ENCODE results near the gene SLC9A5. TPM values are rescaled to one million over a fixed set of nuclear protein-coding genes. Genes with fewer than 3 reads are reported as not detected.

The SLC9A5 gene
- total RNA-seq, 4 donors from 2014 or later: 0.55 to 4.5 (median 1.5) TPM

GRCh38 chr16:67244387-67245185, 4.2 kb upstream of the SLC9A5 start:
- Histone ChIP-seq H3K4me1 (peaks cover 43 to 76% (median 69%) of the 10 kb centered on the region in 4 donors), H3K9me3 (no peaks in the 10 kb centered on the region), H3K4me3 (no peak overlapping the region), H3K27ac (peak overlapping the region; percentile 94 to 95 (median 94)), H3K36me3 (no peaks in the 10 kb centered on the region), H3K27me3 (peaks cover 17% of the 10 kb centered on the region)
- 0 to 20% methylated on average over 1 to 5 of the region's 5 CpGs for WGBS, 2 donors (ENCODE audit: low coverage in 1 of 2)
- peak; percentile 76 for DNase-seq
- no peak for TF ChIP-seq POLR2A (IDR thresholded peaks at IDR 0.05)
- TF ChIP-seq POLR2AphosphoS5 (IDR thresholded peaks at IDR 0.05): no peak
- TF ChIP-seq CTCF (IDR thresholded peaks at IDR 0.05): no peak
- no peak for TF ChIP-seq EP300 (IDR thresholded peaks at IDR 0.05; ENCODE audit: low read depth)
- in situ Hi-C loops (cut with MboI; ENCODE audit: low pct_ligation_motif_present in 1 of 4, low pct_unique_long_range_greater_than_20kb in 1 of 4, low sequenced_read_pairs in 3 of 4) (no loop called here), intact Hi-C loops (cut with DNase I; ENCODE audit: low total_unique reads) (no loop called here)

GRCh38 chr16:67245186-67245585, 3.6 kb upstream of the SLC9A5 start:
- Histone ChIP-seq H3K36me3 (no peaks in the 10 kb centered on the region), H3K27ac (peak overlapping the region; percentile 94 to 95 (median 94)), H3K9me3 (no peaks in the 10 kb centered on the region), H3K4me3 (no peak overlapping the region), H3K27me3 (peaks cover 23% of the 10 kb centered on the region), H3K4me1 (peaks cover 43 to 74% (median 67%) of the 10 kb centered on the region in 4 donors)
- in situ Hi-C loops (cut with MboI; ENCODE audit: low pct_ligation_motif_present in 1 of 4, low pct_unique_long_range_greater_than_20kb in 1 of 4, low sequenced_read_pairs in 3 of 4): no loop called here
- intact Hi-C loops (cut with DNase I; ENCODE audit: low total_unique reads): no loop called here
- TF ChIP-seq CTCF (IDR thresholded peaks at IDR 0.05): no peak
- TF ChIP-seq POLR2AphosphoS5 (IDR thresholded peaks at IDR 0.05): no peak
- TF ChIP-seq POLR2A (IDR thresholded peaks at IDR 0.05): no peak
- no peak for TF ChIP-seq EP300 (IDR thresholded peaks at IDR 0.05; ENCODE audit: low read depth)
- DNase-seq: no peak
- 67% methylated on average over 4 of the region's 4 CpGs; no CpG with 5 or more reads in 1 of the 2 donors for WGBS, 2 donors (ENCODE audit: low coverage in 1 of 2)

GRCh38 chr16:67245674-67246080, 3.1 kb upstream of the SLC9A5 start:
- Histone ChIP-seq H3K4me1 (peaks cover 39 to 69% (median 63%) of the 10 kb centered on the region in 4 donors), H3K9me3 (no peaks in the 10 kb centered on the region), H3K4me3 (peak overlapping the region; percentile 57 to 84 (median 63)), H3K36me3 (no peaks in the 10 kb centered on the region), H3K27ac (peak overlapping the region; percentile 94 to 95 (median 94)), H3K27me3 (peaks cover 28% of the 10 kb centered on the region)
- no peak for DNase-seq
- in situ Hi-C loops (cut with MboI; ENCODE audit: low pct_ligation_motif_present in 1 of 4, low pct_unique_long_range_greater_than_20kb in 1 of 4, low sequenced_read_pairs in 3 of 4): no loop called here
- intact Hi-C loops (cut with DNase I; ENCODE audit: low total_unique reads): no loop called here
- TF ChIP-seq POLR2A (IDR thresholded peaks at IDR 0.05) (no peak), POLR2AphosphoS5 (IDR thresholded peaks at IDR 0.05) (peak in 1 of 3 donors; percentile 0), CTCF (IDR thresholded peaks at IDR 0.05) (no peak), EP300 (IDR thresholded peaks at IDR 0.05; ENCODE audit: low read depth) (no peak)
- WGBS, 2 donors (ENCODE audit: low coverage in 1 of 2): 11% methylated on average over 6 of the region's 8 CpGs; no CpG with 5 or more reads in 1 of the 2 donors

GRCh38 chr16:67246081-67246755, 2.6 kb upstream of the SLC9A5 start:
- Histone ChIP-seq H3K27ac (peak overlapping the region; percentile 94 to 95 (median 94)), H3K27me3 (peaks cover 33% of the 10 kb centered on the region), H3K4me3 (peak overlapping the region; percentile 57 to 84 (median 63)), H3K9me3 (no peaks in the 10 kb centered on the region), H3K4me1 (peaks cover 36 to 64% (median 57%) of the 10 kb centered on the region in 4 donors), H3K36me3 (no peaks in the 10 kb centered on the region)
- TF ChIP-seq POLR2AphosphoS5 (IDR thresholded peaks at IDR 0.05) (peak in 2 of 3 donors; percentile 47 to 51), POLR2A (IDR thresholded peaks at IDR 0.05) (no peak), CTCF (IDR thresholded peaks at IDR 0.05) (peak in 4 of 5 experiments; percentile 9 to 48 (median 30)), EP300 (IDR thresholded peaks at IDR 0.05; ENCODE audit: low read depth) (no peak)
- in situ Hi-C loops (cut with MboI; ENCODE audit: low pct_ligation_motif_present in 1 of 4, low pct_unique_long_range_greater_than_20kb in 1 of 4, low sequenced_read_pairs in 3 of 4) (no loop called here), intact Hi-C loops (cut with DNase I; ENCODE audit: low total_unique reads) (no loop called here)
- DNase-seq: peak; percentile 76
- WGBS, 2 donors (ENCODE audit: low coverage in 1 of 2): 0% methylated on average over 33 of the region's 48 CpGs; no CpG with 5 or more reads in 1 of the 2 donors

All from transverse colon (tissue), 4 donors.